Mesothelial cell of epicardium (in vitro differentiated cells): ENCODE results near the gene PRR18. TPM values are rescaled to one million over a fixed set of nuclear protein-coding genes. Genes with fewer than 3 reads are reported as not detected.

Experiments used
- DNase-seq, 2 experiments: peaks; one replicate each; pipeline ENCODE4 v3.0.0; 2021; ENCODE audit warnings: low spot score in 2 of 2; ENCODE audit not compliant: unreplicated experiment in 2 of 2
- H3K27ac Mint-ChIP-seq: 2 replicates; pipeline ENCODE4 v1.8.0; 2021; ENCODE audit warnings: mixed read lengths
- H3K27me3 Mint-ChIP-seq: 2 replicates; pipeline ENCODE4 v1.8.0; 2021; ENCODE audit warnings: low read depth, mixed read lengths
- H3K36me3 Mint-ChIP-seq: 2 replicates; pipeline ENCODE4 v1.8.0; 2021; ENCODE audit warnings: mixed read lengths
- H3K4me1 Mint-ChIP-seq: 2 replicates; pipeline ENCODE4 v1.8.0; 2021; ENCODE audit warnings: mixed read lengths
- H3K4me3 Mint-ChIP-seq: 2 replicates; pipeline ENCODE4 v1.8.0; 2021; ENCODE audit warnings: mild to moderate bottlenecking, moderate library complexity, mixed read lengths
- H3K9me3 Mint-ChIP-seq: 2 replicates; pipeline ENCODE4 v1.8.0; 2021; ENCODE audit warnings: mixed read lengths
- CTCF ChIP-seq: fragments of 200-600 bp; sonication (generic); IDR thresholded peaks from one replicate; pipeline ENCODE4 v1.5.0; 2021; ENCODE audit warnings: antibody characterized with exemption; ENCODE audit not compliant: unreplicated experiment
- total RNA-seq: library from RNA; stranded (reverse); gene quantifications from 3 replicates; pipeline ENCODE4 v1.2.1, GENCODE V29; 2021

Gene PRR18
- total RNA-seq, 1 donor from 2014 or later = 0.38 TPM

DNA sequence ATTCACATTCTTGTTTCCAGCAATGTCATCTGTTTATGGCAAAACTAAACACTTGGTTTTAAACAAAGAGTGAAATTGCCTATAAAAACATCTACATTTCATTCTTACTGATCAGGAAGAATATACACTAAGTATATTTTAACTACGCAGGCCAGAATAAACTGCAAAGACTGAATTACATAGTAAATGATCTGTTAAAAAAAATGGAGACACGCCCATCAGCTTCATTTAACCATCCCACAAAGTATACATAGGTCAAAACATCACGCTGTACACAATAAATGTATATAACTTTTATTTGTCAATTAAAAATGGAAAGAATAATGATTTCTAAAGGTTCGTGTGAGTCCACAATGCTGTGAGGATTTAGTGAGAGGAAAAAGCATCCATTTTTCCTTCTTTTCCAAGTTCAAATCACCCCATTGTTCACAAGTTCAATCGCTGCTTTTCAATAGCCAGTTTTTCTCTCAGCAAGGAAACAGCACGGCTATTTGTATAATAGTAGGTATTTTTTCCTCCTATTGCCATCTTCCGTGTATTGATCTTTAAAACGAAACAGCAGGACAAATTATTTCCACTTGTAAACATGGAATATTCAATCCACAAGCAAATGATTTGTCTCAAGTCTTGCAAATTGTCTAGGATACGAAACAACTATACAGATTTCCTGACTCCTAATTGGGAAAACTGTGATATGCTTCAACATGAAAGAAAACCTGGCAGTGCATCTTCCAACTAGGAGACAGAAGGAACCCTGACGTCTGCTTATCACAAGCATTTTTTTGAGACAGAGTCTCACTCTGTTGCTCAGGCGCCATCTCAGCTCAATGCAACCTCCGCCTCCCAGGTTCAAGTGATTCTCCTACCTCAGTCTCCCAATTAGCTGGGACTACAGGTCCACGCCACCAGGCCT, 23.6 kb upstream of the PRR18 start:
- H3K9me3 Mint-ChIP-seq = no peaks in the 10 kb centered on the region
- no peak for DNase-seq
- no peak overlapping the region for H3K4me3 Mint-ChIP-seq
- H3K4me1 Mint-ChIP-seq = peaks cover 4% of the 10 kb centered on the region
- H3K27ac Mint-ChIP-seq = no peak overlapping the region
- H3K27me3 Mint-ChIP-seq = no peaks in the 10 kb centered on the region
- no peak for TF ChIP-seq CTCF
- H3K36me3 Mint-ChIP-seq = peaks cover 16% of the 10 kb centered on the region

DNA sequence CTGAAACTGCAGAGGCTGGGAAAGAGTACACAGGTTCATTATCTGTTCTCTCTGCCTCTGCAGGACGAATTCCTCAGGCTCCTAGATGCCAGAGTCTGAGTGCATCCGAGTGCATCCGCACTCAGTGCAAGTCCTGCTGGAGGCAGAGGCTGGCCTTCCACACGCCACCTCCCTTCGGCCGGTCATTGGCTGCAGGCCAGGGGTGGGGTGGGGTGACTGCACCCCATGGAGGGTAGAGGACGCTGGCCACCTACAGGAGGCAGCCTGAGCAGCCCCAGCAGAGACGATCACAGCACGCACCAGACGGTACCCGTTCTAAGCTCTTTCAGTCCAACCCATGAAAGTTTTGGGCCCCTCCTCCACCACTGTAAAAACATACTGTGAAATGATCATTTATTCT, 22.4 kb upstream of the PRR18 start:
- Mint-ChIP-seq H3K36me3 (peaks cover 16% of the 10 kb centered on the region), H3K4me1 (peaks cover 4% of the 10 kb centered on the region), H3K27ac (no peak overlapping the region), H3K27me3 (no peaks in the 10 kb centered on the region), H3K4me3 (no peak overlapping the region), H3K9me3 (no peaks in the 10 kb centered on the region)
- TF ChIP-seq CTCF = no peak
- no peak for DNase-seq

DNA sequence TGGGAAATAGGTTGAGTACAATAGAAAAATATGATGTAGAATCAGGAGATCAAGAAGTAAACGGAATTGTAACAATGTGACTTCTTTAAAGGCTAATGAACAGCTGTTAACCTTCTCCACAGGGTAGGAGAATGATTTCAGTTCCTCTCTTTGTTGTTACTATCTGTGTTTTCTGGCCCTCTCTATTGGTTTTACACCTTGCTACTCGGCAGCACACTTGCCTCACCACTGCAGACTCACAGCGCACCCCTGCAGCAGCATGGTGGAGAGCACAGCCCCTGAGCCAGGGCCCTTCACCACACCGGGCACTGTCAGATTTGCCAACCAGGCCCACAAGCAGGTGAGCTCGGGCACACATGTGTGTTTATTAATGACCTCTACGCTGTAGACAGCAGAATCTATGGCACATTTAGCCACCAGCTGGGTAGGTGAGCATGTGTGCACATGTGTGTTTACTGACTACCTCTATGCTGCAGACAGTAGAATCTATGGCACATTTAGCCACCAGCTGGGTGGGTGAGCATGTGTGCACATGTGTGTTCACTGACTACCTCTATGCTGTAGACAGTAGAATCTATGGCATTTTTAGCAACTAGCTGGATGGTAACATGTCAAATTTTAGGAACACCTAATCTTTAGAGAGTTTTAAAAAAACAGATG, 17.3 kb upstream of the PRR18 start:
- TF ChIP-seq CTCF = no peak
- H3K4me3 Mint-ChIP-seq = no peak overlapping the region
- H3K9me3 Mint-ChIP-seq = no peaks in the 10 kb centered on the region
- no peak overlapping the region for H3K27ac Mint-ChIP-seq
- H3K4me1 Mint-ChIP-seq = peaks cover under 1% of the 10 kb centered on the region
- H3K36me3 Mint-ChIP-seq = peaks cover 18% of the 10 kb centered on the region
- DNase-seq = no peak
- H3K27me3 Mint-ChIP-seq = no peaks in the 10 kb centered on the region

DNA sequence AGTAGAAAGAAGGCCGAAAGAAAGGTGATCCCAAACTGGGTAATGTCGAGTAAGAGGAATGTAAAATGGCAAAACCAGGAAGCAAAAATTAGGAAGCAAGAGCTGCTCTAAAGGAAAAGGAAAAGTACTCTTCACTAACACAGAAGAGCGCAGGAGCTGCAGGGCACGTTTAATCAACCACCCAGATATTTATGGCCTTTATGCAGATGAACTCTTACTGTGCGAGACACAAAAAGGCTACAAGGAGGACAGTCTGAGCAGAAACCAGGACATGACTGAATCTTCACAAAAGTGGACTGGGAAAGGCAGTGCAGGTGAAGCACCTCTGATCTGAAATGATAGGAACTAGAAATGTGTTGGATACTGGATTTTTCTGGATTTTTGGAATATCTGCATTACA, 15.2 kb upstream of the PRR18 start:
- DNase-seq = no peak
- TF ChIP-seq CTCF = no peak
- Mint-ChIP-seq H3K36me3 (peaks cover 13% of the 10 kb centered on the region), H3K4me1 (no peaks in the 10 kb centered on the region), H3K27ac (no peak overlapping the region), H3K9me3 (no peaks in the 10 kb centered on the region), H3K27me3 (no peaks in the 10 kb centered on the region), H3K4me3 (no peak overlapping the region)

DNA sequence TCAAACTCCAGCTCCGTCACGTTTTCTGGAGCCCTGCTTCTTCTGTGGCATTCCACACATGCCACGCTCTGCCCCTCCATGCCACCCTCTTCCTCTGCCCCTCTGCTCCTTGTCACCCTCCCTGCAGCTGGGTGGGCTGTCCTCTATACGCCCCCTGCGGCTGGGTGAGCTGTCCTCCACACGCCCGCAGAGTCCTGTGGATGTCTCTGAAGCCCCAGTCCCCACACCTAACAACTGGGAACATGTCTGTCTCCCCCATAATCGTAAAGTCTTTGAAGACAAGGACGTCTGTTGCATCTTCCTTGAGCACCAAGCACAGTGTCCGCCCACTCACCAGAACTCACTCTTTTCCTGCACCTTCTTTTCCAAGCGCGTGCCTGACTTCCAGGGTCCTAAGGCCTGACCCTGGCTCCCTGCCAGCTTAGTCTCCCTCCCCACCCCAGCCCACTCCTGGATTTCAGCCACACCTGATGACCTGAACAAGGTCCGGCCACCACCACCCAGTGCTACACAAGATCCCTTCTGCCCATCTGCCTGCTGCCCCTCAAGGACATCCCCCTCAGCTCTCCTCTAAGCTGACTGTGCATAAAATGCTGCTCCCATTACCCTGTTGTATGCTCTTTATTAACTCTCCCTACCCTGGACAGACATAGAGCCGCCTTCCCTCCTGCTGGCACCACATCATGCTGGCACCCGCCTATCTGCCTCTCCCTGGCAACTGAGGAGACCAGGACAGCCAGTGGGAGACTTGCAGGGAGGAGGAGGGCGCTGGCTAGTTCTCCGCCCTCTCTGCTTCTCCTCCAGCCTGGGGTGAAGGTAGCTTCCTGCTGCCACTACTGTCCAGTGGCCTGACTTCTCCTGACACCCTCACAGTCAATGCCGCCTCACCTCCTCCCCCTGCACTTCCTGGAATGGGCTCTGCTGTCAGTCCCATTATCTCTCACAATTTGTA, 10.7 kb upstream of the PRR18 start:
- Mint-ChIP-seq H3K4me3 (no peak overlapping the region), H3K36me3 (peaks cover 6% of the 10 kb centered on the region), H3K9me3 (no peaks in the 10 kb centered on the region), H3K27me3 (no peaks in the 10 kb centered on the region), H3K27ac (no peak overlapping the region), H3K4me1 (no peaks in the 10 kb centered on the region)
- no peak for TF ChIP-seq CTCF
- DNase-seq = no peak
